ENCODE measurements around the gene SEMA3A. TPM values are rescaled to one million over a fixed set of nuclear protein-coding genes. Genes with fewer than 3 reads are reported as not detected.
A peak's percentile ranks its signal among the peaks of the same experiment; 100 is the strongest.
"Not testable (repeated sequence)": the region's sequence is repeated elsewhere in the genome, so short reads cannot be mapped to it uniquely, and the experiment has no call there.

The SEMA3A gene
- total RNA-seq, 1 donor from 2014 or later: 77.1 TPM

DNA sequence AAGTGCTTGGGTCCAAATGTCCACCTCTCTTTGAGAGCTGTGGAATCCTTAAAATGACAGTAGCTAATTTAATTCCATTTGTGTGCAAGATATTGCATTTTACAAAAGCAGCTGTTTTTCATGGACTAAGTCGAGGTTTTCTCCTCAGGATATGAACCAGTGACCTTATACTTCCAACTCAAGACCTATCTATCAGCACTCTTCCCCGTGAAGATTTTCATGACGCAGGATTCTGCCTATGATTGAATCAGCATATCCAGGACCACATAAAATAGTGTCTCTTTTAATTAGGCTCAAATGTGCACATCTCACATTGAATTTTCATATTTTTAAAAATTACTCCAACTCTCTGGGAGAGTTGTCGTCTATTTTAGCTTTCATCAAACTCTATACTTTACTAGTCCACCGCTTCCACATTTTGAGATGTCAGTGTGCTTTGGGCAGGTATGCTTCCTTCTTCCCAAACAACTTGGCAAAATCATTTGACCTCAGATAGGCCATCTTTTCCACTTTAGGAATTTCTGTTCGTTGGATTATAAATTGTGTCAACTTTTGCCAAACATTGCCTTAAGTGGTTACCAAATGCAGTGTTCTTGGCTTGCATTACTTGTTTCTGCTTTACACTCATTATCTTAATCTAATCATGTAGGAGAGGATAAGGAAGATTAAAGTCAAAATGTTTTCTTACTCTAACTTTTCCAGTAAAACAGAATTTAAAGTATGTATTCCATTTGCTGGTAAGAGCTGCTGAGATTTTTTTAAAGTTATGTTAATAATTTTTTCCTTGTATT, 39.4 kb downstream of the SEMA3A start:
- TF ChIP-seq, protein P1, sequence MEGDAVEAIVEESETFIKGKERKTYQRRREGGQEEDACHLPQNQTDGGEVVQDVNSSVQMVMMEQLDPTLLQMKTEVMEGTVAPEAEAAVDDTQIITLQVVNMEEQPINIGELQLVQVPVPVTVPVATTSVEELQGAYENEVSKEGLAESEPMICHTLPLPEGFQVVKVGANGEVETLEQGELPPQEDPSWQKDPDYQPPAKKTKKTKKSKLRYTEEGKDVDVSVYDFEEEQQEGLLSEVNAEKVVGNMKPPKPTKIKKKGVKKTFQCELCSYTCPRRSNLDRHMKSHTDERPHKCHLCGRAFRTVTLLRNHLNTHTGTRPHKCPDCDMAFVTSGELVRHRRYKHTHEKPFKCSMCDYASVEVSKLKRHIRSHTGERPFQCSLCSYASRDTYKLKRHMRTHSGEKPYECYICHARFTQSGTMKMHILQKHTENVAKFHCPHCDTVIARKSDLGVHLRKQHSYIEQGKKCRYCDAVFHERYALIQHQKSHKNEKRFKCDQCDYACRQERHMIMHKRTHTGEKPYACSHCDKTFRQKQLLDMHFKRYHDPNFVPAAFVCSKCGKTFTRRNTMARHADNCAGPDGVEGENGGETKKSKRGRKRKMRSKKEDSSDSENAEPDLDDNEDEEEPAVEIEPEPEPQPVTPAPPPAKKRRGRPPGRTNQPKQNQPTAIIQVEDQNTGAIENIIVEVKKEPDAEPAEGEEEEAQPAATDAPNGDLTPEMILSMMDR (conservative IDR thresholded peaks at IDR 0.05): no peak
- Mint-ChIP-seq H3K27ac (no peak overlapping the region), H3K9me3 (no peaks in the 10 kb centered on the region), H3K36me3 (peaks cover 3% of the 10 kb centered on the region), H3K4me3 (no peak overlapping the region), H3K4me1 (ENCODE audit: unreplicated experiment) (peaks cover 5% of the 10 kb centered on the region), H3K27me3 (no peaks in the 10 kb centered on the region)
- DNase-seq (ENCODE audit: extremely low spot score, unreplicated experiment): no peak

DNA sequence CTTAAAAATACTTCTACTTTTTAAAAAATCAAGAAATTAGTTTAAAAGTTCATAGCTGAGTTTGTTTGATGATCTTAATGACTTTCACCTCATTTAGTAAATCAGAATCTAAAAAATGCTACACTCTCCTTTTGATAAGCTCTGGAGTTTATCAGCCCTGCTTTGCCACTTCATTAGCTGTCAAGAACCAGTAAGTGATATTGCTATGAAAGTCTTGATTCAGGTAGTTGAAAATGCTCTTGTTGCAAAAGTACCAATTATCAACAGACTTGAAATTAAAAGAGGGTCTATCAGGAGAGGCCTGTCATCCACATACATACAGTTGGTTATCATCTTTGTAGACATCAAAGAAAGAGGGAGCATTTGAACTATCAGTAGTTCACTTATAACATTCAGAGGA, 41.6 kb downstream of the SEMA3A start:
- peaks cover 9% of the 10 kb centered on the region for H3K36me3 Mint-ChIP-seq
- TF ChIP-seq, protein P1 (conservative IDR thresholded peaks at IDR 0.05): no peak
- H3K4me3 Mint-ChIP-seq: no peak overlapping the region
- no peaks in the 10 kb centered on the region for H3K27me3 Mint-ChIP-seq
- H3K9me3 Mint-ChIP-seq: no peaks in the 10 kb centered on the region
- H3K4me1 Mint-ChIP-seq (ENCODE audit: unreplicated experiment): peaks cover 18% of the 10 kb centered on the region
- no peak overlapping the region for H3K27ac Mint-ChIP-seq
- DNase-seq (ENCODE audit: extremely low spot score, unreplicated experiment): no peak

DNA sequence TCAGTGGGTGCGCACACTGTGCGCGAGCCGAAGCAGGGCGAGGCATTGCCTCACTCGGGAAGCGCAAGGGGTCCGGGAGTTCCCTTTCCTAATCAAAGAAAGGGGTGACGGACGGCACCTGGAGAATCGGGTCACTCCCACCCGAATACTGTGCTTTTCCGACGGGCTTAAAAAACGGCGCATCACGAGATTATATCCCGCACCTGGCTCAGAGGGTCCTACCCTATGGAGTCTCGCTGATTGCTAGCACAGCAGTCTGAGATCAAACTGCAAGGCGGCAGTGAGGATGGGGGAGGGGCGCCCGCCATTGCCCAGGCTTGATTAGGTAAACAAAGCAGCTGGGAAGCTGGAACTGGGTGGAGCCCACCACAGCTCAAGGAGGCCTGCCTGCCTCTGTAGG, 44.2 kb downstream of the SEMA3A start:
- Mint-ChIP-seq H3K27ac (peak overlapping the region; percentile 93), H3K4me3 (peak overlapping the region; percentile 93), H3K4me1 (ENCODE audit: unreplicated experiment) (peaks cover 34% of the 10 kb centered on the region)
- DNase-seq (ENCODE audit: extremely low spot score, unreplicated experiment); H3K36me3 Mint-ChIP-seq; H3K27me3 Mint-ChIP-seq; H3K9me3 Mint-ChIP-seq: not testable (repeated sequence)

DNA sequence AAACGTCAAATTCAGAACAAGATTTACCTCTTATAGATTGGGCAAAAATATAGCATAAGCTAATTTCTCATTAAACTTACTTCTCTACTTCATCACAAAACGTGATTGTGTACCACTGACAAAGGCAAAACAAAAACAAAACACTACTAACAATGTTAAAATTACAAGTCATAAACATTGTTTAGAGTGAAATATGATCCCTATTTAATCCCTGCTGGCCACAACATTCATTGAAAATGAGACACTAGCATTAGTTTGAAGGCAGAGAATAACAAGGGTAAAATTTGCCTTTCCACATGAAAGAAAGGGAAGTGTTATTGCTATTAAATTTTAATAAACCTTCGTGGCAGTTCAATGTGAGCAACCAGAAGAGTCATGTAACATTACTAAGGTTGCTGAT, 45.0 kb downstream of the SEMA3A start:
- Mint-ChIP-seq H3K27me3 (no peaks in the 10 kb centered on the region), H3K27ac (peak overlapping the region; percentile 93), H3K36me3 (peaks cover 6% of the 10 kb centered on the region), H3K9me3 (no peaks in the 10 kb centered on the region), H3K4me3 (peak overlapping the region; percentile 93), H3K4me1 (ENCODE audit: unreplicated experiment) (peaks cover 33% of the 10 kb centered on the region)
- TF ChIP-seq, protein P1 (conservative IDR thresholded peaks at IDR 0.05): no peak
- DNase-seq (ENCODE audit: extremely low spot score, unreplicated experiment): no peak

DNA sequence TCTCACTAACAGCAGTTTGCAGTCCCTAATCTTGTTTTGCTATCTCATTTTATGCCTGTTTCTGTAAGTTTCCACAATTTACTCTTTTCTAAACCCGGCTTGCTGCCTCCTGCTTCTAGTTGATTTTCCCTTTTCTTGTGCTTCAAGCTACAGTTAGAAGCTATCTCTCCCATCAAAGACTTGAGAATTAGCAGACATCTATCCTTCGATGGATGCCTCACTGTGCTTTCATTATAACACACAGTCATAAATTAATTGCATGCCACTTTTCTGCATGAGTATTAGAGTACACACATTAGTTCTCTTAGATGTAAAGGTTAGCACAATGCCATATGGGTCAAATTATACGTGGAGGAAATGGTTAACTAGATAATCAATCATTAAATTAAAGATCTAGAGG, 48.7 kb downstream of the SEMA3A start:
- H3K4me1 Mint-ChIP-seq (ENCODE audit: unreplicated experiment): peaks cover 43% of the 10 kb centered on the region

DNA sequence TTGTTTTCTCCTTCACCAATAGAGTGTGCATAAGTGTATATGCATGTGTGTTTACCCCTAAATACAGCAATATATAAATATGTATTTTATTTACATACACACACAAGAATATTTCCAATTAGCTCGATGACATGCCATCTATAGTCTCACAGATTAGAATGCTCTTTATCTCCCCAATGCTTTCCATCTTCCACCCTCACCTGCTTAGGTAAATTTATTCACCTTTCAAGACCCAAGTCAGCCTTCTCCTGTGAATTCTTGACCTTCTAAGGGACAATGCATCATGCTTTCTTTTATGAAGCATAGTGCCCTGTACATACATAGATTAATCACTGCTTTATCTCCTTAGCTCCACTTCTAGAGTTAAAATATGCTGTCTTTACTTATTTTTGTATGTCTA, 49.7 kb downstream of the SEMA3A start:
- TF ChIP-seq, protein P1 (conservative IDR thresholded peaks at IDR 0.05): no peak
- Mint-ChIP-seq H3K27ac (peak overlapping the region; percentile 71), H3K9me3 (no peaks in the 10 kb centered on the region), H3K36me3 (peaks cover 11% of the 10 kb centered on the region), H3K4me3 (peak overlapping the region; percentile 4), H3K4me1 (ENCODE audit: unreplicated experiment) (peaks cover 43% of the 10 kb centered on the region), H3K27me3 (no peaks in the 10 kb centered on the region)
- DNase-seq (ENCODE audit: extremely low spot score, unreplicated experiment): no peak

More for the DNA sequence above, 48.7 kb downstream of the SEMA3A start:
- H3K4me3 Mint-ChIP-seq: peak overlapping the region; percentile 52
- no peaks in the 10 kb centered on the region for H3K27me3 Mint-ChIP-seq
- no peak for DNase-seq (ENCODE audit: extremely low spot score, unreplicated experiment)
- TF ChIP-seq, protein P1 (conservative IDR thresholded peaks at IDR 0.05): no peak
- peaks cover 11% of the 10 kb centered on the region for H3K36me3 Mint-ChIP-seq
- no peaks in the 10 kb centered on the region for H3K9me3 Mint-ChIP-seq
- H3K27ac Mint-ChIP-seq: peak overlapping the region; percentile 55

Data from type B pancreatic cell (in vitro differentiated cells).